SK-N-SH (cell line): ENCODE data around the gene CPSF4. TPM values are rescaled to one million over a fixed set of nuclear protein-coding genes. Genes with fewer than 3 reads are reported as not detected.

Experiments used
- CTCF ChIA-PET: fragments of 300-600, 350-600 bp; formaldehyde crosslinking; extraction: SDS; loops from one replicate; lab custom pipeline; 2021; lab: Yijun Ruan, JAX
- POLR2A ChIA-PET: fragments of 350-600 bp; sonication (Branson Sonifier 250); formaldehyde crosslinking; extraction: SDS; loops from one replicate; lab custom pipeline; 2020; ENCODE audit warnings: antibody characterized with exemption, inconsistent platforms; lab: Yijun Ruan, JAX
- DNase-seq: peaks from one replicate; pipeline ENCODE4 v3.0.0; 2012
- H2AFZ ChIP-seq: fragments of 200-600 bp; sonication (generic); 2 replicates; pipeline ENCODE4 v1.8.1; 2016; ENCODE audit warnings: antibody characterized with exemption, mild to moderate bottlenecking, low read depth
- H3F3A ChIP-seq: fragments of 200-600 bp; sonication (generic); replicated peaks from 2 replicates; pipeline ENCODE3; 2016; ENCODE audit warnings: antibody characterized with exemption, mild to moderate bottlenecking; ENCODE audit not compliant: insufficient read depth
- H3K27ac ChIP-seq, 2 experiments: fragments of 200-500 bp in 1 of 2; fragments of 200-600 bp in 1 of 2; sonication (Bioruptor generic) in 1 of 2; sonication (generic), shearing (Covaris generic) in 1 of 2; 2 replicates each; pipeline versions ENCODE4 v1.5.1 to v1.6.1; 2014 to 2016; ENCODE audit warnings: low read depth in 2 of 2, inconsistent platforms in 1 of 2, low read length in 1 of 2, mild to moderate bottlenecking in 1 of 2, mixed read lengths in 1 of 2
- H3K27me3 ChIP-seq: fragments of 200-600 bp; sonication (generic), shearing (Covaris generic); 2 replicates; pipeline ENCODE4 v1.6.1; 2016; ENCODE audit warnings: mixed run types; ENCODE audit not compliant: insufficient read depth
- H3K36me3 ChIP-seq, 2 experiments: fragments of 200-500 bp in 1 of 2; fragments of 200-600 bp in 1 of 2; sonication (Bioruptor generic) in 1 of 2; sonication (generic) in 1 of 2; replicated peaks in 1 of 2; 2 replicates each; pipeline versions ENCODE3 to v1.5.1; 2014 to 2016; ENCODE audit warnings: low read length in 1 of 2, mild to moderate bottlenecking in 1 of 2; ENCODE audit not compliant: insufficient read depth in 2 of 2, control insufficient read depth in 1 of 2
- H3K4me1 ChIP-seq, 2 experiments: fragments of 200-500 bp in 1 of 2; fragments of 200-600 bp in 1 of 2; sonication (Bioruptor generic) in 1 of 2; sonication (generic), shearing (Covaris generic) in 1 of 2; 2 replicates each; pipeline versions ENCODE4 v1.5.1 to v1.6.1; 2014 to 2016; ENCODE audit warnings: low read depth in 1 of 2, low read length in 1 of 2, mixed run types in 1 of 2; ENCODE audit not compliant: insufficient read depth in 2 of 2, control insufficient read depth in 1 of 2
- H3K4me2 ChIP-seq: fragments of 200-600 bp; sonication (generic), shearing (Covaris generic); 2 replicates; pipeline ENCODE4 v1.6.1; 2017; ENCODE audit warnings: mixed run types
- H3K4me3 ChIP-seq, 2 experiments: fragments of 200-500 bp in 1 of 2; fragments of 200-600 bp in 1 of 2; sonication (Bioruptor generic) in 1 of 2; sonication (generic), shearing (Covaris generic) in 1 of 2; 2 replicates each; pipeline versions ENCODE4 v1.5.1 to v1.8.1; 2014 to 2016; ENCODE audit warnings: low read depth in 2 of 2, inconsistent platforms in 1 of 2, low read length in 1 of 2, mild to moderate bottlenecking in 1 of 2, mixed read lengths in 1 of 2, moderate library complexity in 1 of 2
- H3K79me2 ChIP-seq: fragments of 200-600 bp; sonication (generic); 2 replicates; pipeline ENCODE4 v1.8.1; 2017; ENCODE audit warnings: mild to moderate bottlenecking; ENCODE audit not compliant: insufficient read depth
- H3K9ac ChIP-seq: fragments of 200-600 bp; sonication (generic); 2 replicates; pipeline ENCODE4 v1.6.1; 2017; ENCODE audit warnings: mixed run types
- H3K9me2 ChIP-seq: fragments of 200-600 bp; sonication (generic); 2 replicates; pipeline ENCODE4 v1.6.1; 2017; ENCODE audit warnings: mixed run types
- H3K9me3 ChIP-seq: fragments of 200-600 bp; sonication (generic); 2 replicates; pipeline ENCODE4 v1.6.1; 2017; ENCODE audit warnings: mixed run types, mild to moderate bottlenecking, moderate library complexity
- H4K20me1 ChIP-seq: fragments of 200-600 bp; sonication (generic); 2 replicates; pipeline ENCODE4 v1.6.1; 2017; ENCODE audit warnings: mild to moderate bottlenecking, mixed run types; ENCODE audit not compliant: insufficient read depth
- CHD2 ChIP-seq: fragments of 150-350 bp; IDR thresholded peaks from 2 replicates; pipeline ENCODE4 v1.6.1; 2018; ENCODE audit warnings: low read length; ENCODE audit not compliant: partially characterized antibody
- ELF1 ChIP-seq: IDR thresholded peaks from 2 replicates; pipeline ENCODE4 v1.4.0; 2012
- EP300 ChIP-seq, 2 experiments: IDR thresholded peaks; 2 replicates each; pipeline versions ENCODE4 v1.4.0 to v1.6.1; 2012; ENCODE audit warnings: borderline replicate concordance in 1 of 2, low read depth in 1 of 2, low read length in 1 of 2
- EZH2phosphoT487 ChIP-seq: fragments of 200-600 bp; sonication (generic); IDR thresholded peaks from 2 replicates; pipeline ENCODE4 v1.6.1; 2017; ENCODE audit warnings: low read depth, mixed run types, mild to moderate bottlenecking, antibody characterized with exemption, moderate library complexity, borderline replicate concordance
- FOSL2 ChIP-seq: IDR thresholded peaks from 2 replicates; pipeline ENCODE4 v1.4.0; 2012; ENCODE audit warnings: low read depth, mild to moderate bottlenecking, moderate library complexity, borderline replicate concordance
- JUND ChIP-seq: IDR thresholded peaks from 2 replicates; pipeline ENCODE4 v1.4.0; 2012
- NFIC ChIP-seq: IDR thresholded peaks from 2 replicates; pipeline ENCODE4 v1.4.0; 2012; ENCODE audit warnings: borderline replicate concordance
- NRF1 ChIP-seq: IDR thresholded peaks from 2 replicates; pipeline ENCODE4 v1.6.1; 2012; ENCODE audit warnings: low read depth, mild to moderate bottlenecking, low read length
- RCOR1 ChIP-seq: fragments of 150-350 bp; IDR thresholded peaks from 2 replicates; pipeline ENCODE4 v1.6.1; 2017; ENCODE audit warnings: antibody characterized with exemption, low read length
- RFX5 ChIP-seq: IDR thresholded peaks from 2 replicates; pipeline ENCODE4 v1.6.1; 2012; ENCODE audit warnings: mild to moderate bottlenecking, improper control_type of control experiment, low read length
- RXRA ChIP-seq: IDR thresholded peaks from 2 replicates; pipeline ENCODE4 v1.4.0; 2012; ENCODE audit warnings: low read depth, mild to moderate bottlenecking, borderline replicate concordance
- TAF1 ChIP-seq: IDR thresholded peaks from 2 replicates; pipeline ENCODE4 v1.6.1; 2012; ENCODE audit warnings: low read depth, mild to moderate bottlenecking, low read length, moderate library complexity, borderline replicate concordance
- TEAD4 ChIP-seq: IDR thresholded peaks from 2 replicates; pipeline ENCODE4 v1.4.0; 2012; ENCODE audit warnings: mild to moderate bottlenecking, borderline replicate concordance; ENCODE audit not compliant: insufficient read depth
- WGBS: methylation state at CpG from one replicate; pipeline ENCODE4 v1.1.6; 2017; ENCODE audit warnings: low lambda C conversion rate; 5-methylcytosine and 5-hydroxymethylcytosine counted together
- polyA plus RNA-seq, 3 experiments: library from polyadenylated mRNA; depleted of rRNA; stranded (reverse); fragments of >200 nt; gene quantifications; 2 replicates each; pipeline ENCODE4 v1.2.3, GENCODE V29; 2012
- TF ChIP-seq, protein P1 (sequence below): fragments of 150-350 bp; IDR thresholded peaks from 2 replicates; pipeline ENCODE4 v1.6.1; 2017; ENCODE audit warnings: antibody characterized with exemption, low read length, low read depth, borderline replicate concordance
- TF ChIP-seq, protein P2 (sequence below): fragments of 200-600 bp; sonication (generic); IDR thresholded peaks from 2 replicates; pipeline ENCODE4 v1.6.1; 2017; ENCODE audit warnings: antibody characterized with exemption, mild to moderate bottlenecking, moderate library complexity

The CPSF4 gene
- polyA plus RNA-seq, 1 of the 3 experiments (the other 2 are of a cell fraction), result 101 TPM

DNA sequence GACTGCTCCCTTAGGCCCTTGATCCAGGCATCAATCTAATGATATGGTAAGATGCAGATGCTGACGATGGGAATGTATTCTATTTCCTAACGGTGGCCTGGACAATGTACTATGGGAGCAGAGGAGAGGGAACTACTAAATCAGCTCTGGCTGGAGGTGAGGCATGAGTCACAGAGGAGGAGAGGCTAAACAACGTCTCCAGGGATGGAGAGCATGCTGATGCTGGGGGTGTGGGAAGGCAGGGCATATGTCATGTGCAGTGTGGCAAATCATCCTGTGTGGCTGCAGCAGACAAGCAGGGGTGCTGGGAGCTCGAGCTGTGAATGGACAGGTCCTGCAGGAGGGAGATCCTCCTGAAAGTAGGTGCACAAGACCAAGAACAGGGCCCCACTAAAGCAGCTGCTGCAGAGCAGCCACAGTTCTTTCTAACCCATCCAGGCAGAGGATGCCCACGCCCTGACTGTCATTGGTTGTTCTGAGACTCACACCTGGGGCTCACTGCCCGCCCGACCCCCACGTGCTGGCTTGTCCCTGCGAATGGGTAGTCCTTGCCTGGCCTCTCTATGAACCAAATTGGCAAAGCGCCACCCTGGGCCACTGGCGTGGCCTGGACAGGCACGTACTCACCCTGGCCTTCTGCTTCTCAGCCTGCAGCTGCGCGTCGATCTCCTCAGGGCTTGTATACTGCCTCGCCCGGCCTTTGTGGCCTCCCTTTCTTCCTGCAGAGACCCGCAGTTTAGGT is 34.3 kb upstream of the CPSF4 start:
- 84% methylated on average over 13 of the region's 18 CpGs for WGBS
- POLR2A ChIA-PET, result interaction anchor here (3.1 to 5.2 kb wide), 2 partner anchors 8 to 11 kb away, joined by 25 to 102 read pairs; no protein-coding TSS in a partner anchor
- CTCF ChIA-PET, result interaction anchor here (1.1 to 1.2 kb wide), 2 partner anchors 39 to 40 kb away, joined by 3 to 5 read pairs; no protein-coding TSS in a partner anchor

DNA sequence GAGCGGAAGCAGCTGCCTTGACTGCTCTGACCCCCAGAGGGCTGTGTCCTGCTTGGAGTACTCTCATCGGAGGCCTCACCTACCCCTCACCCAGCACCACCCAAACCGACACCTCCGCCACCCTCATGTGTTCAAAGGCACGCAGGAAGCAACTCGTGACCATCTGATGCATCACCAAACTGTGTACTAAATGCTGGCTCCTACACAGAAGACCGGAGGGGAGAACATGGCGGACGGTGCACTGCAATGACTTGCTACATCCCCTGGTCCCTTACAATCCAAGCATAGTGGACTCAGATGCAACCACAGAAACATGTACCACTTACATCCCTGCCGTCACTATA is 33.8 kb upstream of the CPSF4 start:
- TF ChIP-seq RFX5 (no peak), FOSL2 (no peak), TAF1 (no peak), EP300 (IDR thresholded peaks at IDR 0.05; ENCODE audit: borderline replicate concordance in 1 of 2, low read depth in 1 of 2, low read length in 1 of 2) (no peak), TEAD4 (no peak), NRF1 (no peak), ELF1 (no peak)
- TF ChIP-seq, protein P1, sequence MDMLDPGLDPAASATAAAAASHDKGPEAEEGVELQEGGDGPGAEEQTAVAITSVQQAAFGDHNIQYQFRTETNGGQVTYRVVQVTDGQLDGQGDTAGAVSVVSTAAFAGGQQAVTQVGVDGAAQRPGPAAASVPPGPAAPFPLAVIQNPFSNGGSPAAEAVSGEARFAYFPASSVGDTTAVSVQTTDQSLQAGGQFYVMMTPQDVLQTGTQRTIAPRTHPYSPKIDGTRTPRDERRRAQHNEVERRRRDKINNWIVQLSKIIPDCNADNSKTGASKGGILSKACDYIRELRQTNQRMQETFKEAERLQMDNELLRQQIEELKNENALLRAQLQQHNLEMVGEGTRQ, result no peak
- ChIA-PET POLR2A (interaction anchor here (0.6 to 5.2 kb wide), 2 partner anchors 8 to 18 kb away, joined by 4 to 102 read pairs; no protein-coding TSS in a partner anchor), CTCF (interaction anchor here (1.2 kb wide), 1 partner anchor 40 kb away, joined by 3 read pairs; no protein-coding TSS in a partner anchor)
- no peak overlapping the region for H3K9ac ChIP-seq
- H2AFZ ChIP-seq, result no peak overlapping the region
- H3K9me2 ChIP-seq, result no peaks in the 10 kb centered on the region
- no peaks in the 10 kb centered on the region for H3K27me3 ChIP-seq
- no peak overlapping the region for H3K4me2 ChIP-seq
- H3K36me3 ChIP-seq, result peaks cover 36 to 47% of the 10 kb centered on the region in 2 experiments
- DNase-seq, result no peak
- H4K20me1 ChIP-seq, result peaks cover 55% of the 10 kb centered on the region
- peaks cover 11 to 22% of the 10 kb centered on the region in 2 experiments for H3K4me1 ChIP-seq
- no peak overlapping the region for H3K4me3 ChIP-seq
- peaks cover 21% of the 10 kb centered on the region for H3F3A ChIP-seq
- peaks cover 88% of the 10 kb centered on the region for H3K79me2 ChIP-seq
- no peak overlapping the region for H3K27ac ChIP-seq
- no peaks in the 10 kb centered on the region for H3K9me3 ChIP-seq
- 94% methylated on average over 10 of the region's 10 CpGs for WGBS

More for the DNA sequence above, 34.3 kb upstream of the CPSF4 start:
- peaks cover 21% of the 10 kb centered on the region for H3F3A ChIP-seq
- H3K27me3 ChIP-seq, result no peaks in the 10 kb centered on the region
- no peaks in the 10 kb centered on the region for H3K9me3 ChIP-seq
- H3K36me3 ChIP-seq, result peaks cover 41 to 48% of the 10 kb centered on the region in 2 experiments
- no peak overlapping the region for H3K9ac ChIP-seq
- H2AFZ ChIP-seq, result no peak overlapping the region
- no peak for TF ChIP-seq RCOR1
- TF ChIP-seq, protein P2, sequence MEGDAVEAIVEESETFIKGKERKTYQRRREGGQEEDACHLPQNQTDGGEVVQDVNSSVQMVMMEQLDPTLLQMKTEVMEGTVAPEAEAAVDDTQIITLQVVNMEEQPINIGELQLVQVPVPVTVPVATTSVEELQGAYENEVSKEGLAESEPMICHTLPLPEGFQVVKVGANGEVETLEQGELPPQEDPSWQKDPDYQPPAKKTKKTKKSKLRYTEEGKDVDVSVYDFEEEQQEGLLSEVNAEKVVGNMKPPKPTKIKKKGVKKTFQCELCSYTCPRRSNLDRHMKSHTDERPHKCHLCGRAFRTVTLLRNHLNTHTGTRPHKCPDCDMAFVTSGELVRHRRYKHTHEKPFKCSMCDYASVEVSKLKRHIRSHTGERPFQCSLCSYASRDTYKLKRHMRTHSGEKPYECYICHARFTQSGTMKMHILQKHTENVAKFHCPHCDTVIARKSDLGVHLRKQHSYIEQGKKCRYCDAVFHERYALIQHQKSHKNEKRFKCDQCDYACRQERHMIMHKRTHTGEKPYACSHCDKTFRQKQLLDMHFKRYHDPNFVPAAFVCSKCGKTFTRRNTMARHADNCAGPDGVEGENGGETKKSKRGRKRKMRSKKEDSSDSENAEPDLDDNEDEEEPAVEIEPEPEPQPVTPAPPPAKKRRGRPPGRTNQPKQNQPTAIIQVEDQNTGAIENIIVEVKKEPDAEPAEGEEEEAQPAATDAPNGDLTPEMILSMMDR, result no peak
- TF ChIP-seq FOSL2, result no peak
- TF ChIP-seq JUND, result no peak
- TF ChIP-seq, protein P1, result no peak
- no peak for TF ChIP-seq RXRA
- TF ChIP-seq NFIC, result no peak
- TF ChIP-seq RFX5, result no peak
- no peak for TF ChIP-seq EZH2phosphoT487
- no peak for TF ChIP-seq CHD2
- no peak for DNase-seq
- peaks cover 9 to 19% of the 10 kb centered on the region in 2 experiments; a peak in 3 of 4 replicates for H3K4me1 ChIP-seq
- no peaks in the 10 kb centered on the region for H3K9me2 ChIP-seq
- H3K79me2 ChIP-seq, result peaks cover 82% of the 10 kb centered on the region
- H3K4me2 ChIP-seq, result no peak overlapping the region
- H4K20me1 ChIP-seq, result peaks cover 58% of the 10 kb centered on the region
- no peak overlapping the region for H3K27ac ChIP-seq
- H3K4me3 ChIP-seq, result no peak overlapping the region
